Peyer's patch (tissue), 4 donors: ENCODE results near the gene GGCT. TPM values are rescaled to one million over a fixed set of nuclear protein-coding genes. Genes with fewer than 3 reads are reported as not detected.

Source experiments
- DNase-seq, 3 donors: peaks; one replicate each; pipeline ENCODE4 v3.0.0-alpha.2; 2017 to 2019
- H3K27ac ChIP-seq, 4 donors: fragments of 200-600 bp; sonication (generic); one replicate each; pipeline ENCODE4 v1.5.1; 2016 to 2019
- H3K27me3 ChIP-seq, 2 donors: fragments of 200-600 bp; sonication (generic); one replicate each; pipeline ENCODE4 v1.5.1; 2019
- H3K36me3 ChIP-seq, 3 donors: fragments of 200-600 bp; sonication (generic); one replicate each; pipeline ENCODE4 v1.5.1; 2016 to 2019
- H3K4me1 ChIP-seq, 4 donors: fragments of 200-600 bp; sonication (generic); one replicate each; pipeline ENCODE4 v1.5.1; 2016 to 2019
- H3K4me3 ChIP-seq, 4 donors: fragments of 200-600 bp; sonication (generic); 1 replicate in 3 of 4; 2 replicates in 1 of 4; pipeline ENCODE4 v1.5.1; 2016 to 2019; ENCODE audit warnings: mild to moderate bottlenecking in 1 of 4
- H3K9me3 ChIP-seq, 4 donors: fragments of 200-600 bp; sonication (generic); one replicate each; pipeline ENCODE4 v1.5.1; 2016 to 2019; ENCODE audit warnings: mild to moderate bottlenecking in 1 of 4
- POLR2A ChIP-seq, 2 donors: fragments of 450-650 bp; IDR thresholded peaks; one replicate each; pipeline ENCODE4 v1.5.1; 2017; ENCODE audit warnings: antibody characterized with exemption in 2 of 2, mild to moderate bottlenecking in 2 of 2, moderate library complexity in 2 of 2
- total RNA-seq, 4 donors: library from RNA; depleted of rRNA; stranded (reverse); fragments of >200 nt; gene quantifications; one replicate each; pipeline ENCODE4 v1.1.0, GENCODE V29; 2016
- TF ChIP-seq, protein P1 (sequence below), 6 experiments: fragments of 450-650 bp in 4 of 6; fragments of 200-600 bp in 2 of 6; sonication (generic) in 1 of 6; IDR thresholded peaks; one replicate each; pipeline ENCODE4 v1.5.1; 2017 to 2019; ENCODE audit warnings: antibody characterized with exemption in 6 of 6, mild to moderate bottlenecking in 3 of 6, moderate library complexity in 1 of 6

GGCT gene
- total RNA-seq, 4 donors from 2014 or later, result 18.1 to 24.8 (median 19.2) TPM

DNA sequence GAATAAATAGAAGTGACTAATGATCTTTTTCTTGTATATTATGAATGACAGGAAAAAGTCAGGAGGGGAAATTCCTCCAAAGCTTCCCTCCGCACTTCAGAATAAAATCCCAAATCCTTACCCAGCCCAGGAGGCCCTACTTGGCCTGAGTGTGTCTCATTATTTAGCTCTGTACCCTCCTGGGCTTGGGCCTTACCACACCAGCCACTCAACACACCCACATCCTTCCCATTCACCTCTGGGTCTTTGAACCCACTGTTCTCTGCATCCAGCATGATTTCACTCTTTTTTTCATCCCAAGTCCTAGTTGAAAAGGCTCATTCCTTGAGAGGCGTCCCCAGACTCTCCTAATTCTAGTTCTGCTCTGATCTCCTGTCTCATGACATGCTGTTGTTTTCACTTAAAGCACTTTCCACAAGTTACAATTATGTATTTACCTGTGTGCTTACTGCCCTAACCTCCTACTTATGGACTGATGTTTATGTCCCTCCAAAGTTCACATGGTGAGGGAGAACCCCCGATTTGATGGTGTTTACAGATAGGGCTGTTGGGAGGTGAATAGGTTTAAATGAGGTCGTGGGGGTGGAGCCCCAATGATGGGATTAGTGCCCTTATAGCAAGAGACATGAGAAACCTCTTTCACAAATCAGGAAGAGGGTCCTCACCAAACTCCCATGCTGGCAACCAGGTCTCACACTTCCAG, 32.4 kb downstream of the GGCT start:
- Histone ChIP-seq H3K27ac (peak overlapping the region in 3 of 4 donors; percentile 27 to 75 (median 48)), H3K27me3 (no peaks in the 10 kb centered on the region), H3K4me3 (no peak overlapping the region), H3K4me1 (peaks cover 0 to 48% (median 6%) of the 10 kb centered on the region in 4 donors), H3K36me3 (no peaks in the 10 kb centered on the region), H3K9me3 (no peaks in the 10 kb centered on the region)
- no peak for TF ChIP-seq POLR2A (IDR thresholded peaks at IDR 0.05)
- DNase-seq, result no peak

DNA sequence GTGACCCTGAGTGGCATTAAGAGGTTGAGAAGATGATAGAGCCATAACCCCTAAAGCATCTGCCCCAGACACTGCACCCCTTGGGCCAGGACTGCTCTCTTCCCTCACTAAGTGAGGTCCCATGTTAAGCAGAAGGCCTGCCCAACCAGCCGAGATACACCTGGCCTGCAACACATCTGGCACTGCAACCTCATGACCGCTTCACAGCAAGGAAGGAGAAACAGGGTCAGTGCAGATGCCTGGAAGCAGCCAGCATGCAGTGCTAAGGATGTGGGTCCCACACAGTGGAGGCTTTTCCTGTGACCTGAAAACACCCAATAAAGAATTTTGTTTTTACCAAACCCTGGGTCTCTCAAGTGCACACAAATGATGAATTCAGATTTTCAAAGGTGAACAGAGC, 33.4 kb downstream of the GGCT start:
- no peaks in the 10 kb centered on the region for H3K27me3 ChIP-seq
- no peaks in the 10 kb centered on the region for H3K9me3 ChIP-seq
- no peak overlapping the region for H3K4me3 ChIP-seq
- H3K27ac ChIP-seq, result peak overlapping the region; percentile 27 to 75 (median 48)
- no peaks in the 10 kb centered on the region for H3K36me3 ChIP-seq
- DNase-seq, result no peak
- TF ChIP-seq, protein P1, sequence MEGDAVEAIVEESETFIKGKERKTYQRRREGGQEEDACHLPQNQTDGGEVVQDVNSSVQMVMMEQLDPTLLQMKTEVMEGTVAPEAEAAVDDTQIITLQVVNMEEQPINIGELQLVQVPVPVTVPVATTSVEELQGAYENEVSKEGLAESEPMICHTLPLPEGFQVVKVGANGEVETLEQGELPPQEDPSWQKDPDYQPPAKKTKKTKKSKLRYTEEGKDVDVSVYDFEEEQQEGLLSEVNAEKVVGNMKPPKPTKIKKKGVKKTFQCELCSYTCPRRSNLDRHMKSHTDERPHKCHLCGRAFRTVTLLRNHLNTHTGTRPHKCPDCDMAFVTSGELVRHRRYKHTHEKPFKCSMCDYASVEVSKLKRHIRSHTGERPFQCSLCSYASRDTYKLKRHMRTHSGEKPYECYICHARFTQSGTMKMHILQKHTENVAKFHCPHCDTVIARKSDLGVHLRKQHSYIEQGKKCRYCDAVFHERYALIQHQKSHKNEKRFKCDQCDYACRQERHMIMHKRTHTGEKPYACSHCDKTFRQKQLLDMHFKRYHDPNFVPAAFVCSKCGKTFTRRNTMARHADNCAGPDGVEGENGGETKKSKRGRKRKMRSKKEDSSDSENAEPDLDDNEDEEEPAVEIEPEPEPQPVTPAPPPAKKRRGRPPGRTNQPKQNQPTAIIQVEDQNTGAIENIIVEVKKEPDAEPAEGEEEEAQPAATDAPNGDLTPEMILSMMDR (IDR thresholded peaks at IDR 0.05), result no peak
- TF ChIP-seq POLR2A (IDR thresholded peaks at IDR 0.05), result no peak
- peaks cover 0 to 38% (median 5%) of the 10 kb centered on the region in 4 donors for H3K4me1 ChIP-seq

DNA sequence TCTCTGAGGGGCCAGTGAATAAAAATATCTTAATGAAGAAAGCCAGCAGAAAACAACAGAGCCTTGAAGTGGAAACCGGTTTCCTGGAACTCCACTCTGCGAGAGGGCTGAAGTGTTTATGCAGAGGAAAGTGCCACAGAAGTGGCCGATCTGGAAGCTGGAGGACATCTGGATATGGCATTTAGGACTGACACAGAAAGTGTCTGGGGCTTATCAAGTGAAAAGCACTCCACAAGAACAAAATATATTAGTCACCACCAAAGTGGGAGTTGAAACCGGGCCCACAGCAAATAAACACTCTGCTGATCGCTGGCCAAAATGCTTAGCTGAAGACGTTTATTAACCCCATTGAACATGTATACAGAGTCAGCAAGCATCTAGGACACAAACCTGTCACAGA, 33.9 kb downstream of the GGCT start:
- Histone ChIP-seq H3K9me3 (no peaks in the 10 kb centered on the region), H3K4me3 (no peak overlapping the region), H3K36me3 (no peaks in the 10 kb centered on the region), H3K27ac (peak overlapping the region; percentile 47 to 75 (median 50)), H3K27me3 (no peaks in the 10 kb centered on the region), H3K4me1 (peaks cover 0 to 42% (median 3%) of the 10 kb centered on the region in 4 donors)
- no peak for DNase-seq
- TF ChIP-seq POLR2A (IDR thresholded peaks at IDR 0.05), result no peak
- TF ChIP-seq, protein P1 (IDR thresholded peaks at IDR 0.05), result no peak

DNA sequence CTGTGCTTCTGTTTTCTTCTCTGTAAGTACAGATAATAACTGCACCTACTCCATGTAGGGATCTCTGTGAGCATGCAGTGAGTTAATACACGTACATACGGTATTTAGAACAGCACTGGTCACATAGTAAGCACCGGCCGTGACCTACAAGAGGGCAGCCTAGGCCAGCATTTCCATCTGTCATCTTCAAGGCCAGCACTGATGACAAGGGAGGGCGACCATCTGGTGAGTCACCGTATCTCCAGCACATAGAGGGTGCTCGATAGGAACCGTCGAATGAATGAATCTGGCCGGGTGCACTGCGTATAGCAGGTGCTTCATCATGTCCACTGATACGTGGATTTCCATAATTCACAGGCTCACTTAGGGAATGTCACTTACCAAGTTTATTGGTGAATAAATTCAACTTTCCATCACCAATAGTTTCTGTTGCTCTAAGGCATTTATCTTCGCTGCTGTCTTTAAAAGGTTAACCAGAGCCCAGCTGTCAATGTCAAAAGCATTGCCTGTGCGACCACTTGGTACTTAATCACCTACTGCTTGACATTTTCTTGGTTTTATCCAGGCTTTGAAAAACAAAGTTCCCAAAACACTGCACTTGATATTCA, 34.4 kb downstream of the GGCT start:
- no peaks in the 10 kb centered on the region for H3K9me3 ChIP-seq
- peak overlapping the region; percentile 35 to 75 (median 50) for H3K27ac ChIP-seq
- peaks cover 0 to 45% (median under 1%) of the 10 kb centered on the region in 4 donors for H3K4me1 ChIP-seq
- DNase-seq, result no peak
- no peak overlapping the region for H3K4me3 ChIP-seq
- no peak for TF ChIP-seq POLR2A (IDR thresholded peaks at IDR 0.05)
- TF ChIP-seq, protein P1 (IDR thresholded peaks at IDR 0.05), result no peak
- H3K36me3 ChIP-seq, result no peaks in the 10 kb centered on the region
- H3K27me3 ChIP-seq, result no peaks in the 10 kb centered on the region

DNA sequence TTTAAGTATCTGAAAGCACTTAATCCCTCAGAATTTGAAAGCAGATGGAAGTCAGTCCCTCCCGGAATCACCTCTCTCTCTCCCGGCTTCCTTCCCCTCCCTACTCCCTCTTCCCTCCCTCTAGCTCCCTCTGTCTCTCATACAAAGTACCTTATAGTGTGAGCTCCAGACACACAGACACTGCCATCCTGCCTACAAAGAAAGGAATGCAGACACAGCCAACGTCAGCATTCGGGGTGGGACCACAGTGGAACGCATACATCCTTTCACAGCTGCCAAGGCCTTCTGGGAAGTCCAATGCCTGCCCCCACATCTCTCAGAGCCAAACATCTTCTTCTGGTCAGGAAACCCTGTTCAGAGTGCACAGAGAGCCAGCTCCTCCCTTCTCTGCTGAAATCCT, 35.3 kb downstream of the GGCT start:
- peaks cover 0 to 50% (median 2%) of the 10 kb centered on the region in 4 donors for H3K4me1 ChIP-seq

More for the DNA sequence above, 35.3 kb downstream of the GGCT start:
- peak in 1 of 3 donors; percentile 70 for DNase-seq
- H3K4me3 ChIP-seq, result no peak overlapping the region
- peak overlapping the region; percentile 35 to 75 (median 57) for H3K27ac ChIP-seq
- no peaks in the 10 kb centered on the region for H3K9me3 ChIP-seq
- H3K36me3 ChIP-seq, result no peaks in the 10 kb centered on the region
- TF ChIP-seq, protein P1 (IDR thresholded peaks at IDR 0.05), result peak in 4 of 6 experiments; percentile 13 to 41 (median 27)
- no peak for TF ChIP-seq POLR2A (IDR thresholded peaks at IDR 0.05)
- no peaks in the 10 kb centered on the region for H3K27me3 ChIP-seq
